ENCODE results near the gene LRCH1.

Gene LRCH1

DNA sequence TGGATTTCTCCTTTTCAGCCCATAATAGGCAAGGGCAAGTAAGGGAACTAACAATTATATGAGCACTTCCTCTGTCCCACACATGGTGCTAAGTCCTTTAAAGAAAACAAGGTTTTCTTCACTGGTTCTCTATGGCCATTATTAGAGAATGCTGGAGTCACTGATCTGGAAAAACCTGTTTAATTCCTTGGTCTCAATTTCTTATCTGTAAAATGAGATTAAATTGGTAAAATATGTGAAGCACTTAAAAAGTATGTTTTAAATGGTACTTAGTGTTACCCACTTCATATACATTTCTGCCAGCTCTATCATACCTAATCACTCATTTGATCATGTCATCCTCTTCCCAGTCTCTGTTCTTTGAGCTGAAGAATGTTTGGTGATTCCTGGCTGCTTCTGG, 39.4 kb downstream of the LRCH1 start:
- Histone ChIP-seq H3K27me3 (ENCODE audit: insufficient read depth, poor library complexity, severe bottlenecking) (no peaks in the 10 kb centered on the region), H3K27ac (replicated peaks) (no peak overlapping the region), H3K4me3 (replicated peaks; ENCODE audit: insufficient read depth, low read length) (no peak overlapping the region)
- peak; percentile 63; the same call in 1 of the 2 replicates for TF ChIP-seq SPI1 (IDR thresholded peaks at IDR 0.05; ENCODE audit: borderline replicate concordance, low read depth)
- TF ChIP-seq, protein P1, sequence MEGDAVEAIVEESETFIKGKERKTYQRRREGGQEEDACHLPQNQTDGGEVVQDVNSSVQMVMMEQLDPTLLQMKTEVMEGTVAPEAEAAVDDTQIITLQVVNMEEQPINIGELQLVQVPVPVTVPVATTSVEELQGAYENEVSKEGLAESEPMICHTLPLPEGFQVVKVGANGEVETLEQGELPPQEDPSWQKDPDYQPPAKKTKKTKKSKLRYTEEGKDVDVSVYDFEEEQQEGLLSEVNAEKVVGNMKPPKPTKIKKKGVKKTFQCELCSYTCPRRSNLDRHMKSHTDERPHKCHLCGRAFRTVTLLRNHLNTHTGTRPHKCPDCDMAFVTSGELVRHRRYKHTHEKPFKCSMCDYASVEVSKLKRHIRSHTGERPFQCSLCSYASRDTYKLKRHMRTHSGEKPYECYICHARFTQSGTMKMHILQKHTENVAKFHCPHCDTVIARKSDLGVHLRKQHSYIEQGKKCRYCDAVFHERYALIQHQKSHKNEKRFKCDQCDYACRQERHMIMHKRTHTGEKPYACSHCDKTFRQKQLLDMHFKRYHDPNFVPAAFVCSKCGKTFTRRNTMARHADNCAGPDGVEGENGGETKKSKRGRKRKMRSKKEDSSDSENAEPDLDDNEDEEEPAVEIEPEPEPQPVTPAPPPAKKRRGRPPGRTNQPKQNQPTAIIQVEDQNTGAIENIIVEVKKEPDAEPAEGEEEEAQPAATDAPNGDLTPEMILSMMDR (IDR thresholded peaks at IDR 0.05; ENCODE audit: insufficient read depth, low read length) = no peak
- TF ChIP-seq GABPA (IDR thresholded peaks at IDR 0.05; ENCODE audit: low read depth) = no peak
- TF ChIP-seq POLR2AphosphoS5 (IDR thresholded peaks at IDR 0.05; ENCODE audit: low read depth) = no peak
- TF ChIP-seq, protein P2, sequence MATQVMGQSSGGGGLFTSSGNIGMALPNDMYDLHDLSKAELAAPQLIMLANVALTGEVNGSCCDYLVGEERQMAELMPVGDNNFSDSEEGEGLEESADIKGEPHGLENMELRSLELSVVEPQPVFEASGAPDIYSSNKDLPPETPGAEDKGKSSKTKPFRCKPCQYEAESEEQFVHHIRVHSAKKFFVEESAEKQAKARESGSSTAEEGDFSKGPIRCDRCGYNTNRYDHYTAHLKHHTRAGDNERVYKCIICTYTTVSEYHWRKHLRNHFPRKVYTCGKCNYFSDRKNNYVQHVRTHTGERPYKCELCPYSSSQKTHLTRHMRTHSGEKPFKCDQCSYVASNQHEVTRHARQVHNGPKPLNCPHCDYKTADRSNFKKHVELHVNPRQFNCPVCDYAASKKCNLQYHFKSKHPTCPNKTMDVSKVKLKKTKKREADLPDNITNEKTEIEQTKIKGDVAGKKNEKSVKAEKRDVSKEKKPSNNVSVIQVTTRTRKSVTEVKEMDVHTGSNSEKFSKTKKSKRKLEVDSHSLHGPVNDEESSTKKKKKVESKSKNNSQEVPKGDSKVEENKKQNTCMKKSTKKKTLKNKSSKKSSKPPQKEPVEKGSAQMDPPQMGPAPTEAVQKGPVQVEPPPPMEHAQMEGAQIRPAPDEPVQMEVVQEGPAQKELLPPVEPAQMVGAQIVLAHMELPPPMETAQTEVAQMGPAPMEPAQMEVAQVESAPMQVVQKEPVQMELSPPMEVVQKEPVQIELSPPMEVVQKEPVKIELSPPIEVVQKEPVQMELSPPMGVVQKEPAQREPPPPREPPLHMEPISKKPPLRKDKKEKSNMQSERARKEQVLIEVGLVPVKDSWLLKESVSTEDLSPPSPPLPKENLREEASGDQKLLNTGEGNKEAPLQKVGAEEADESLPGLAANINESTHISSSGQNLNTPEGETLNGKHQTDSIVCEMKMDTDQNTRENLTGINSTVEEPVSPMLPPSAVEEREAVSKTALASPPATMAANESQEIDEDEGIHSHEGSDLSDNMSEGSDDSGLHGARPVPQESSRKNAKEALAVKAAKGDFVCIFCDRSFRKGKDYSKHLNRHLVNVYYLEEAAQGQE (IDR thresholded peaks at IDR 0.05; ENCODE audit: insufficient replicate concordance, low read depth) = no peak
- DNase-seq (ENCODE audit: low read depth in 1 of 2, low spot score in 1 of 2) = no peak

DNA sequence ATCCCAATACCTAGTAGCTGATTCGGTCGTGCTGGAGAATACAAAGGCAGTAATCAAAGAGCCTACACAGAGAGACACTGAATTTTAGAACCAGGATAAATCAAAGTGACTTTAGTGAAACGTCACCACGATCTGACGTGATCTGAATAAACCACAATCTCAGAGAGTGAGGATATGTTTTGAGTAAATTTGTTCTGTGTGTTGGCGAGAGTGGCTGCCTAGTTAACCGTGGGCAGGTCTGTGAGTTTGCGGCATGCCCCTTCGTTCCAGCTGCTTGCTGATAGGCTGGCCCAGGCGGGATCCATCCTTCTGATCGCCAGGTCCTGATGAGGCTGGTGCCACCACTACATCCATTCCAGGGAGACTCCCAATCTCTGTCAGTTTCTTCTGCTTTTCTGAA, 40.4 kb downstream of the LRCH1 start:
- Histone ChIP-seq H3K4me3 (replicated peaks; ENCODE audit: insufficient read depth, low read length) (no peak overlapping the region), H3K27ac (replicated peaks) (no peak overlapping the region), H3K27me3 (ENCODE audit: insufficient read depth, poor library complexity, severe bottlenecking) (no peaks in the 10 kb centered on the region)
- TF ChIP-seq, protein P2 (IDR thresholded peaks at IDR 0.05; ENCODE audit: insufficient replicate concordance, low read depth) = no peak
- TF ChIP-seq, protein P1 (IDR thresholded peaks at IDR 0.05; ENCODE audit: insufficient read depth, low read length) = no peak
- TF ChIP-seq SPI1 (IDR thresholded peaks at IDR 0.05; ENCODE audit: borderline replicate concordance, low read depth) (no peak), POLR2AphosphoS5 (IDR thresholded peaks at IDR 0.05; ENCODE audit: low read depth) (no peak), GABPA (IDR thresholded peaks at IDR 0.05; ENCODE audit: low read depth) (no peak)
- DNase-seq (ENCODE audit: low read depth in 1 of 2, low spot score in 1 of 2) = no peak

DNA sequence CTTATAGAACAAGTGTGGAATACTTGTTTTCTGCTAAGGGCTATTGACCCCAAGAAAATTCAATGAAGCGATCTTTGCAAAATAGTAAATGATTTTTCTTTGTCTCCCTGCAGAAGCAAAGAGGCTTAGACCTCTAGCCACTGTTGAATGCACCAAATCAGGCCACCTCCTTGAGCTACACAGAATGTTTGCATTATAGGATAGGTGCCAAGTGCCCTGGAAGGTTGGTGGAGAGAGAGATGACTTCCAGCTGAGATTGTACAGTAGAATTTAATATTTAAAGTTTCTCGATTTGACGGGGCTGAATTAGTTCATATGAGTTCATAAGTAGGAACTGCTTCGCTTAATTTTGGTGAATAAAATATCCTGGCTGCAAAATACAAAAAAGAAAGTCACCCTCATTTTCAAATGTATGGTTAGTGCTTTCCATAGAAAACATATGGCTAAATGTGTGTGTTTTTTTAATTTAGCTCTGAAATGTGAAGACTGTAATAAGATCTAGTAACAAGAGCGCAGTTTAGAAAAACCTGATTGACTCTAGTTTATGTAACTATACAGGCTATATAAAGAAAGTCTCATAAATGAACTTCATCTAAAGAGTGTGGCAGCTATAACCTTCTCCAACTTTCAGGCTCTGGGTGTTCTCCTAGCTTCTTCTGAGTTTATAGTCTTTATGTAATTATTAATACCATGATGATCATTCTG, 41.6 kb downstream of the LRCH1 start:
- Histone ChIP-seq H3K4me3 (replicated peaks; ENCODE audit: insufficient read depth, low read length) (no peak overlapping the region), H3K27me3 (ENCODE audit: insufficient read depth, poor library complexity, severe bottlenecking) (no peaks in the 10 kb centered on the region), H3K27ac (replicated peaks) (no peak overlapping the region)
- no peak for TF ChIP-seq POLR2AphosphoS5 (IDR thresholded peaks at IDR 0.05; ENCODE audit: low read depth)
- TF ChIP-seq, protein P1 (IDR thresholded peaks at IDR 0.05; ENCODE audit: insufficient read depth, low read length) = no peak
- no peak for DNase-seq (ENCODE audit: low read depth in 1 of 2, low spot score in 1 of 2)

Measured in HL-60 (cell line).